ENCODE data around the gene NECTIN1.

DNA sequence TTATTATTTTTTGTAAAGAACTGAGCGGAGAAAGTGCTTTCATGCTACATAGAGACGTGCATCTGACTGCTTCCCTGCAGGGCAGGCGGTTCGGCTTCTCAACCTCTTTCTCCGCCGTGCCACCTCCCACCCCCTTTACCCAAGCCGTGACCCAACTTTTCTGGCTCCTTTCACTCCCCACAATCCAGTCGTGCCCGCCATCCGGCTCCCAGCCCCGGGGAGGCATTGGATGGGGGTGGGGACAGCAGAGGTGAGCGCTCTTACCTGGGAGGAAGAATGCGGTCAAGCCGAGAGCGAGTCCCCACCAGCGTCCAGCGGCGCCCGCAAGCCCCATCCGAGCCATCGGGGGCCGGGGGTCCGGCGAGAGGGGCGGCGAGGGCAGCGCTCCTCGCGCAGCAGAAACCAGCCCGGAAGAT lies 781 bp downstream of the NECTIN1 start:
- TF ChIP-seq, protein P1, sequence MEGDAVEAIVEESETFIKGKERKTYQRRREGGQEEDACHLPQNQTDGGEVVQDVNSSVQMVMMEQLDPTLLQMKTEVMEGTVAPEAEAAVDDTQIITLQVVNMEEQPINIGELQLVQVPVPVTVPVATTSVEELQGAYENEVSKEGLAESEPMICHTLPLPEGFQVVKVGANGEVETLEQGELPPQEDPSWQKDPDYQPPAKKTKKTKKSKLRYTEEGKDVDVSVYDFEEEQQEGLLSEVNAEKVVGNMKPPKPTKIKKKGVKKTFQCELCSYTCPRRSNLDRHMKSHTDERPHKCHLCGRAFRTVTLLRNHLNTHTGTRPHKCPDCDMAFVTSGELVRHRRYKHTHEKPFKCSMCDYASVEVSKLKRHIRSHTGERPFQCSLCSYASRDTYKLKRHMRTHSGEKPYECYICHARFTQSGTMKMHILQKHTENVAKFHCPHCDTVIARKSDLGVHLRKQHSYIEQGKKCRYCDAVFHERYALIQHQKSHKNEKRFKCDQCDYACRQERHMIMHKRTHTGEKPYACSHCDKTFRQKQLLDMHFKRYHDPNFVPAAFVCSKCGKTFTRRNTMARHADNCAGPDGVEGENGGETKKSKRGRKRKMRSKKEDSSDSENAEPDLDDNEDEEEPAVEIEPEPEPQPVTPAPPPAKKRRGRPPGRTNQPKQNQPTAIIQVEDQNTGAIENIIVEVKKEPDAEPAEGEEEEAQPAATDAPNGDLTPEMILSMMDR (IDR thresholded peaks at IDR 0.05; ENCODE audit: extremely low read depth in 1 of 2, insufficient read depth in 1 of 2, low read depth in 1 of 2, low read length in 2 of 2) = no peak
- TF ChIP-seq POLR2A (IDR thresholded peaks at IDR 0.05; ENCODE audit: low read depth, low read length) = no peak

Data from endothelial cell of umbilical vein (primary cell).